GM21723 (cell line): ENCODE results near the gene PRX.

ENCODE experiments used
- ATAC-seq: cut with Tn5 transposase; IDR thresholded peaks from one replicate; pipeline ENCODE4 v1.9.1; 2021; ENCODE audit warnings: mild to moderate bottlenecking, moderate library complexity; ENCODE audit not compliant: unreplicated experiment

The PRX gene

GRCh38 chr19:40366697-40367561 is 46.2 kb downstream of the PRX start:
- ATAC-seq = no peak

GRCh38 chr19:40365613-40366401 is 47.4 kb downstream of the PRX start:
- ATAC-seq = no peak

- ATAC-seq = no peak
These were observed 48.2 kb downstream of the PRX start for GRCh38 chr19:40365010-40365409.

GRCh38 chr19:40363069-40363468 is 50.1 kb downstream of the PRX start:
- ATAC-seq = no peak

- no peak for ATAC-seq
These were observed 51.0 kb downstream of the PRX start for GRCh38 chr19:40362160-40362559.

- no peak for ATAC-seq
These were observed 52.4 kb downstream of the PRX start for GRCh38 chr19:40360708-40361241.

GRCh38 chr19:40360020-40360707 is 53.0 kb downstream of the PRX start:
- no peak for ATAC-seq

GRCh38 chr19:40358773-40359172 is 54.4 kb downstream of the PRX start:
- ATAC-seq = no peak

GRCh38 chr19:40357640-40358039 is 55.5 kb downstream of the PRX start:
- ATAC-seq = no peak

- no peak for ATAC-seq
These were observed 56.2 kb downstream of the PRX start for GRCh38 chr19:40356681-40357595.

- no peak for ATAC-seq
These were observed 57.0 kb downstream of the PRX start for GRCh38 chr19:40355975-40356680.

GRCh38 chr19:40348961-40349507 is 64.1 kb downstream of the PRX start:
- ATAC-seq = peak; percentile 7

- ATAC-seq = peak; percentile 93
These were observed 64.9 kb downstream of the PRX start, which contains the start of the genes C19orf47 and PLD3 for GRCh38 chr19:40348125-40348913. Gene C19orf47, minus strand, starts transcription at chr19:40348397. Its CDS starts 6,540 bp downstream, at chr19:40341857. Gene PLD3, plus strand, starts transcription at chr19:40348695. Its CDS starts 17,789 bp downstream, at chr19:40366484.

GRCh38 chr19:40344422-40344821 is 68.8 kb downstream of the PRX start:
- ATAC-seq = no peak
